Pulmonary artery endothelial cell (primary cell): ENCODE results near the gene FOXL3. TPM values are rescaled to one million over a fixed set of nuclear protein-coding genes. Genes with fewer than 3 reads are reported as not detected.
"Not testable (repeated sequence)": the region's sequence is repeated elsewhere in the genome, so short reads cannot be mapped to it uniquely, and the experiment has no call there.

ENCODE experiments used
- DNase-seq: peaks from one replicate; pipeline ENCODE4 v3.0.0-alpha.2; 2011; ENCODE audit warnings: low read depth, low spot score
- total RNA-seq: library from RNA; depleted of rRNA; stranded (reverse); fragments of >200 nt; gene quantifications from 2 replicates; pipeline ENCODE4 v1.2.3, GENCODE V29; 2014

Gene FOXL3
- total RNA-seq, 1 donor from 2014 or later = not detected

GRCh38 chr7:289209-289755 is 688 bp upstream of the FOXL3 start:
- no peak for DNase-seq

DNA sequence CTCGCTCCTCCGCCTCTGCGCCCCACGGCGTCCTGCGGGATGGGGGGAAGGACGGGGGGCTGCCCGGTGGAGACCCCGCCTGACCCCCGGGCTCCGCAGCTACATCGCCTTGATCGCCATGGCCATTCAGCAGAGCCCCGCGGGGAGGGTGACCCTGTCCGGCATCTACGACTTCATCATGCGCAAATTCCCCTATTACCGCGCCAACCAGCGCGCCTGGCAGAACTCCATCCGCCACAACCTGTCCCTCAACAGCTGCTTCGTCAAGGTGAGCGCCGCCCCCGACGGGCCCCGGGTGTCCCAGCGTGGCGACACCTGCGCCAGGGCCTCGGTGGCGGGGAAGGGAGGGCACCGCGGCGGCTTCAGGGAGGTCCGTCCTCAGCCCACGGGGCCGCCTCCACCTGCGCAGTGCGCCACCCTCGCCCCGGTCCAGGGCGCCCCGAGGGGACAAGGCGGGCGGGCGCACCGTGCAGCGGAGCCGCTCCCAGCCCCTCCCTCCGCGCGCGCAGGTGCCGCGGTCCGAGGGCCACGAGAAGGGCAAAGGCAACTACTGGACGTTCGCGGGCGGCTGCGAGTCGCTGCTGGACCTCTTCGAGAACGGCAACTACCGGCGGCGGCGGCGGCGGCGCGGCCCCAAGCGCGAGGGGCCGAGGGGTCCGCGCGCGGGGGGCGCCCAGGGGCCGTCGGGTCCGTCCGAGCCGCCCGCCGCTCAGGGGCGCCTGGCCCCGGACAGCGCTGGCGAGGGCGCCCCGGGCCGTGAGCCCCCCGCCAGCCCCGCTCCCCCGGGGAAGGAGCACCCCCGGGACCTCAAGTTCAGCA is 793 bp downstream of the FOXL3 start:
- DNase-seq = no peak

DNA sequence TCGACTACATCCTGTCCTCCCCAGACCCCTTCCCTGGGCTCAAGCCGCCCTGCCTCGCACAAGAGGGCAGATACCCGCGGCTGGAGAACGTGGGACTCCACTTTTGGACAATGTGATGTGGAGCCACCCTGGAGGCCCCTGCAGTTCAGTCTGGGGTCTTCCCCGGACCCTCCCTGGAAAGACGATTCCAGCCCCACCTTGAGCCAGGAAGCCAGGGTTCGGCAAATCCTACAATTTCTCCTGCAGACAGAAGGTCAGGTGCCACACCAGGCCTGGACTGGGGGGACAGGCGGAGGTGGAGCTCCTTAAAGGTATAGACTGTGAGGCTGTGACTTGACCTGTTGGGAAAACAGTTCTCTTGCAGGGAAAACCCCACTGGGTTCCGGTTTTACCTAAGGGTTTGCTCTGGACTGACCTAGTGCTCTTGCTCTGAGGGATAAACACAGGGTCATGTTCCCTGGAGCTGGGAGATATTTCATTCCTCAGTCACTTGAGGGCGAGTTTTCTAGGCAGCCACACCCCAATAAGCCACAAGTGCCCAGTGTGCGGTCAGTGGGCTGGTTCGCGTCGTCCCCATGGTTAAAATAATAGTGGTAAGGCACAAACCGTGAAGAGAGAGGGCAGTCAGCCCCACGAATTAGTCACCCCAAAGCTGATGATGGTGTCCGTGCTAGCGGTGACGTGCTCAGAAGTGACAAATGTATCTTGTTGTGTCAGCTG is 1.6 kb downstream of the FOXL3 start:
- no peak for DNase-seq

- no peak for DNase-seq
Observed at GRCh38 chr7:292226-292625, 2.3 kb downstream of the FOXL3 start.

GRCh38 chr7:292826-293225 is 2.9 kb downstream of the FOXL3 start:
- DNase-seq = no peak

DNA sequence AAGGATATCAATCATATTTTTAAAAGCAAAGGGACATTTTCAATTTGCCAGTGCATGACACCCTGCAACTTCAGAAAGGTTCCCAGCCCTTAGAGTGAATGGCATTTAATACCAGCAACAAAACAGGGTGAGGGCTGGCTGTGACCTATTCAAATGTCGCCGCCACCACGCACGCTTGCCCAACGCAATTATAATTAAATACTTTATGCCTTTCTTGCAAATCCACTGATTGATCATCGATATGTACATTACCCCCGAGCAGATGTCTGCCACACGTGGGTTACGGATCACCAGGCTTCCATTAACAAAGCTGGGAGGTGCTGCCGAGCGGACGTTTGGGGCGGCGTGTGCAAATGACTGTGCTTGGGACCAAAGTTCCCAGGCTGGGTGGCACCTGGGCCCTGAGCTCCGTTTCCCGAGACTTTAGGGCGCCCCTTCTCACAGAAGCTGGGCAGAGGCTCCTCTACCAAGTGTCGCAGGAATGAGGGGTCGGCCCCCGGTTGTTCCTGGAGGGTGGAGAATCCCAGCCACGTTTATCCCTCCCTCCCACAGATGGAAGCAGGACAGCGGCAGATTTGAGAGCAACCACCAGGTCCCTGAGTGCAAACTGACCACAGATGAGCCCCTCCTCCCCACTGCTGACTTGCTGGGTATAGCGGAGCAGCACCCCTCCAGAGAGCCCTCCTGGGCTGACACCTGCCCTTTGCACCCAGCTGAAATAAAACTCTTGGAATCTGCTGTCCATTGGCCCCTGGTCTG is 3.9 kb downstream of the FOXL3 start:
- no peak for DNase-seq

- no peak for DNase-seq
Observed at GRCh38 chr7:294440-295154, 4.6 kb downstream of the FOXL3 start.

DNA sequence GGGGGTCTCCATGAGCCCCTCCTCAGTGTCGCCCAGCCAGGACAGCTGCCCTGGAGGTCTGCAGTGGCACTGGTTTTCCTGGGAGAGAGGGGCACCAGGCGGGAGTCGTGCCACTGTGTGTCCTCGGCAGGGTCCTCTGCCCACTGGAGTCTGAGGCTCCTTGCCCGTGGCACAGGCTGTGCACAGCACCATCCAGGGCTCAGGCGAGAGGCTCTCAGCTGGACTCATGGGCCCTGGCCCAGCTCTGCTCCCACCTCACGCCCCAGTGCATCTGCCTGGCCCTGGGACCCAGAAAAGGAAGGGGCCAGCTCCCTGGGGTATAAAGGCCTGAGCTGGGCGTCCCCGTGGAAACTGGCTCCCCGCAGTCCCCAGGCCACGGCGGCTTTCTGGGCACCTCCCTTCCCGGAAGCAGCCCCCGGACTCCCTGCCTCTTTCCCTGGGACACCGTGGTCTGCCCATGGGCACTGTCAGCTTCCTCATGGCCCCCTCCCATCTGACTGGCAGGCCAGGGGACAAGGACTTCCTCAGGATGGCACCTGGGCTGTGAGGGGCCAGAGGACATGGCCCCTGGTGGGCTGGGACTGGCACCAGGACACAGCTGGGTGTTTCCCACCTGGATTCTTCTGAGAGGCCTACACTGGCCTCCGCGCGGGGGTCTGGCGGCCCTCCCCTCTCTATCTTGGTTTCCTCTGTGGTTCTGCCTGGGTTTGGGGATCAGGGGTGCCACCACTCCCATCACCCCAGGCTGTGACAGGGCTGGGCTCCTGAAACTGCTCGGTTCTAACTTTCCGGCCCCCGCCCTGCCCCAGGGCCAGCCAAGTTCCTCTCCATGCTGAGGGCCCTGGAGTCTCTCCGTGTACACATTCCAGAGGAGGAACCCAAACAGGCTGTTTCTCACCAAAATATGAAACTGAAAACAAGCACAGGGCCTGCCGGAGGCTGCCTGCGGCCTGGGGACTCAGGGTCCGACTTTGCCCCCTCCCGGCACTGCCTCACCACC is 5.5 kb downstream of the FOXL3 start:
- DNase-seq = no peak

GRCh38 chr7:296373-296945 is 6.5 kb downstream of the FOXL3 start:
- DNase-seq = no peak

GRCh38 chr7:297141-297540 is 7.2 kb downstream of the FOXL3 start:
- DNase-seq = not testable (repeated sequence)

DNA sequence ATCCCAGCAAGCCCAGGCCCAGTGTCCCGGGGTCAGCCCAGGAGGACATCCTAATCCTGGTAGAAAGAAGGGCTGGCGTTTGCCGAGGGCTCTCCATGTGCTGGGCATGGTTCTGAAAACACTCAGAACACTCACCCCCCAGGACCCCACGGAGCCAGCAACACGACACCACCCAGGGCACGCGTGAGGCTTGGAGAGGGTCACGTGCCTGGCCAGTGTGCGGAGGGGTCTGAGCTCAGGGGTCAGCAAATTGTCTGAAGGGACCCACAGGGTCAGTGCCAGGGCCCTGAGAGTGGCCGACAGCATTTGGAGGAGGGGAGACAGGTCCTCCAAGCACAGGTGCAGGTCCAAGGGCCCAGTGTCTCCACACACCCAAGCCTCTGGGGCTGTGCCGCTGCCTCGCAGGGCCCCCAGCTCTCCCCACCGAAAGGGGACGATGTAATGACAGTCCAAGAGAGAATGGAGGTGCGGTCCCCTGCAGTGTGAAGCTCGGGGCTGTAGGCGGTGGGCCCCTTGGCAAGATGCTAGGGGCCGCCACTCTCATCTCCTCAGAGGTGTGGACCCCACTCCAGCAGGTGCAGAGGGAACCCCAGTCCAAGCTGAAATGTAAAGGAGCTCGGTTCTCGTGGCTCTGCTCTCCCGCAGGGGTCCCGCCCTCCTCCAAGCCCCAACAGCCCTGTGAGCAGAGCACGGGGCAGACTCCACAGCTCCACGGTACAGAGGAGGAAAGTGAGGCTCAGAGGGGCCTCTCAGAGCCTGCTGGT is 7.8 kb downstream of the FOXL3 start:
- DNase-seq = no peak

DNA sequence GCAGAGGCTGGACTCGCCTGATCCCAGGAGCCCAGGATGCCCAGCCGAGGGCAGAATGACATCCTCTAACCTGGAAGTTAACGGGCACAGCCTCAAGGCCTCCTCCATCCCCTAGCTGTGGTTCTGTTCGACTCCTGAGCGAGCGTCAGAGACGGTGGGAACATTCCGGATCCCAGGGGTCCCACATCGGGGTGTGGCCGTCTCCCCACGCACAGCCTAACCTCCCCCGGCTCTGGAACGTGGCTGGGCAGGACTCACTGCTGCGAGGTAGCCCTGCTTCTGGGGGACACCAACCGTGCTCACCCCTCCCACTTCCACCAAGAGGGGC is 8.4 kb downstream of the FOXL3 start:
- no peak for DNase-seq

DNA sequence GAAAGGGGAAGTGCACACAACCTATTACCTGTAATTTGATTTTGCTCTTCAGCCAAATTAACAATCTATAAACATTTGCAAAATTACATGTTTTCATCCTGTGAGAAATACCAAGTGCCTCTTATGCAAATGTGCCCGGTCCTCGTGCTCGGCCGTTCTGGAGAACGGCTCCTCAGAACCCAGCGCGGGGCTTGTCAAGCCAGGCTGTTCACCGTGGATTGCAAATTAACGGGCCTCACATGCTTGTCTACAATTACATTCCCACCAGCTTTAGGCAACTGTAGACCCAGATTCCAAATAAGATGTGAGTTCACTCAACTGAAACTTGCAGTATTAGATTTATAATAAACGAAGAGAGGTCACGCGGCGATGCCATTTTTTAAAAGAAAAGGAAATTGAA is 8.8 kb downstream of the FOXL3 start:
- DNase-seq = no peak

DNA sequence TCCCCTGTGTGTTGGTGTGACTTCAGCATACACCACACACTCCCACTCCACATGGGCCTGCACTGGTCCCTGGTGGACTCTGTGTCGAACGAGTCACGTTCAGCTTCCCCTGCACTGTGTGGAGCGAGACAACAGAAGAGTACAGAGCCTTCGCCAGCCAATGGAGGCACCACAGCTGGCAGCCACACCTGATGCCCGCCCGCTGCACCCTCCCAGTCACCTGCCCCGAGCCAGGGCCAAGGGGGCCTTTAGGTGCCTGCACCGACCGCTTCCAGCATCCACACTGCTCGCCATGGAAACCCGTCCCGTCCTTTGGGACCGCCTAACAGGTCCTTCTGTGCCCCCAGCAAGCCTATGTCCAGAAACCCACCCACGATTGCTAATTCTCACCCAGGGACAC is 9.2 kb downstream of the FOXL3 start:
- DNase-seq = no peak

DNA sequence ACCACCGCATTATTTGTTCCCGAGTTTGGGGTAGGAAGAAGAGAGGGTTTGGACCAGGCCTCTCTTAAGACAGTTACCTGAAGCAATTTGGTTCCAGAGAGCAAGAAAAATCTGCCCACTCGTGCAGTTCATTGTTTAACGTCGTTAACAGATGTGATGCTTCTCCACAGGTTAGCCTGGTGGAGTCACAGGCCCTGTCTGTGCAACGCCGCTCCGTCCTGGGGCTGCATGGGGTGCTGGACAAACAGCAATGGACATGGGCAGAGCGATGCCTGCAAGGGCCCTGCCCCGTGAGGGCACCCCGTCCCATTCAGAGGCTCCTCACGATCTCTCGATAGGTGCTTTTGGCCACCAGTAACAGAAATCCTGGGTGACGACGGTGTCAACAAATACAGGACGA is 9.7 kb downstream of the FOXL3 start:
- DNase-seq = no peak

- DNase-seq = no peak
Observed at GRCh38 chr7:300048-300447, 10.1 kb downstream of the FOXL3 start.

DNA sequence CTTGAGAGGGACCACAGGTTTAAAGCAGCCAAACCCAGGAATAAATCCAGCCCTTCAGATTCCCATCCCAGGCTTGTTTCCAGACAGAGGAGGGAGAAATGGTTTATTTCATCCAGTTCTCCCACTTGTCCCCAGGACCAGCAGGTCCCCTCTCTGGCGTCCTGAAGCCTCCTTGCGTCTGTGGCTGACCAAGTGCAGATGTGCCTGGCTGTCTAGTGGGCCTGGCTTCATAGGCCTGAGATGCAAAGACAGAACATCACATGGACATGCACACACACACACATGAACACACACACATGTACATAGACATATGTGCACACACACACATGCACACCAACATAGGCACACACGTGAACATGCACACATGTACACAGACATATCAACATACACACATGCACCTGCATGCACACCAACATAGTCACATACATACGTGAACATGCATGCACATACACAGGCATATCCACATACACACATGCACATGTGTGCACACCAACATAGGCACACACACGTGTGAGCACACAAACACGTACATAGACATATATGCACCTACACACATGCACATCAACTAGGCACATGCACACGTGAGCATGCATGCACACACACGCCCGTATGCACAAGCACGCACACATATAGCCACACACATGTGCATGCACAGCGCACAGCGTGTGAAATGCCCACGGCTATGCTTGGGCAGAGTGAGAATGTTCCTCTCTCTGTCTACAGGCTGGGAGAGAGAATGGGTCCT is 10.7 kb downstream of the FOXL3 start:
- DNase-seq = no peak

DNA sequence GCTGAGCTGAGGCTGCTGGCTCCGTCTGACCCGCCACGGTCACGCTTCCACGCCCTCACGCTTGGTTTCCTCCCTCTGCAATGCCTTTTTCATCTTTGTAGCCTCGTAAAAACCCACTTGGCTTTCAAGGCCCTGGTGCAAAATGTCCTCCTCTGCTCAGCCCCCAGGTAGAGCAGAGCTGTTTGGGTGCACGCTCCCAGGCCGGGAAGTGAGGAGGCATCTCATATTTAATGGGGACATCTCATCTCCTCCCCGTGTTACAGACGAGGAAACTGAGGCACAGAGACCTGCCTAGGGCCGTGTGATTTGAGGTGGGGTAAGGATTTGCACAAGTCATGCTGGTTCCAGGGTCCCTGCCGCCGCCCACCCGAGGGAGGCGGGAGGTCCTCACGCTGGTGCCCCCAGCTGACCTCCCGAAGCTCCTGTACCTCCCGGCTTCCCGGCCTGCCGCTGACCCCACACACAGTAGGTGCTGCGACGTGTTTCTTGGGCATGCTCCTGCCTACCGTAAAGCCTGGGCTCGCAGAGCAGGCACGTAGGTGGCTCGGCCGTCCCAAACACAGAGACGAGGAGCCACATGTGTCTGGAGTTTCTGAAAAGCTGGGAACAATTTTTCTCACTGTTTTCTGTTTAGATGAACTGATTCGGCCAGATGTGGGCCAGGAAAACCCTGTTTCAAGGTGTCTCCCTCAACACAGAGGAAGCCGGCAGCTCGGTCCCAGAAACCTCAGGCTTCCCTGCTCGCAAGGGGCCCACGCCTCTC is 11.5 kb downstream of the FOXL3 start:
- no peak for DNase-seq
